ENCODE data around the gene ZNG1A.
"Not testable (repeated sequence)": the region's sequence is repeated elsewhere in the genome, so short reads cannot be mapped to it uniquely, and the experiment has no call there.

The ZNG1A gene

DNA sequence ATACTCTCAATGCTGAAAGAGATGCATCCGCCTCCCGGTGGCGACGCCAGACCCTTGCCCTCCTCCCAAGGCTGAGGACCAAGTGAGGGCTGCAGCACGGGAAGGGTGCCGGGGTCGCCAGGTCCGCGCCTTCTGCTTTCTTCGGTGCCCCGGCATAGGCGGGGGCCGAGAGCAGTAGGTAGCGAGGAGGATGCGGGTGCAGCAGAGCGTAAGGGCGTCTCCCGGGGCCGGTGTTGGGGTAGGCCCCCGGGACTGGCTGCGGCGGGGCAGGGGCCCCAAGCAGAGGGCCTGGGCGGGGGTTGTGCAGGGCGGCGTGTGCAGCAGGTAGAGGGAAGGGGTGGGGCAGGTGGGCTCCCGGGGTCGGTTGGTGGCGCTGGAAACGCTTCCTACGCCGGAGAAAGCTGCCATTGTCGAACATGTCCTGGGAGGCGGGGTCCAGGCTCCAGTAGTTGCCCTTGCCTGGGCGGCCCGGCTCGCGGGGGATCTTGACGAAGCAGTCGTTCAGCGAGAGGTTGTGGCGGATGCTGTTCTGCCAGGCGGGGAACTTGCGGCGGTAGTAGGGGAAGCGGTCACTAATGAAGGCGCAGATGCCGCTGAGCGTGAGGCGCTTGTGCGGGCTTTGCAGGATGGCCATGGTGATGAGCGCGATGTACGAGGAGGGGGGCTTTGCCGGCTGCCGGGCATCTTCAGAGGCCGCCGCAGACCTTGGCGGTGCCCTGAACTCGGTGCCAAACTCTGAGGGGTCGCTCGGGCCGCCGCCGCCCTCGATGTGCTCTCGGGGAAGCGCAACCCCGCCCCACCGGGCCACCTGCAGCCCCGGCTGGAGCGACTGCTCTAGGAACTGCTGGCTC, 61.5 kb downstream of the ZNG1A start:
- H3K9me3 ChIP-seq; H3K4me1 ChIP-seq; H3K4me3 ChIP-seq; in situ Hi-C loops (cut with MboI; ENCODE audit: low sequenced_read_pairs); DNase-seq (ENCODE audit: low spot score in 2 of 2); H3K36me3 ChIP-seq (replicated peaks): not testable (repeated sequence)
- peaks cover 10% of the 10 kb centered on the region for H3K27me3 ChIP-seq (ENCODE audit: low read depth)

- DNase-seq (ENCODE audit: low spot score in 2 of 2); H3K4me3 ChIP-seq; H3K4me1 ChIP-seq; H3K9me3 ChIP-seq; in situ Hi-C loops (cut with MboI; ENCODE audit: low sequenced_read_pairs); H3K36me3 ChIP-seq (replicated peaks): not testable (repeated sequence)
- peaks cover 10% of the 10 kb centered on the region for H3K27me3 ChIP-seq (ENCODE audit: low read depth)
Measured at GRCh38 chr9:116239-117077, 62.4 kb downstream of the ZNG1A start.

DNA sequence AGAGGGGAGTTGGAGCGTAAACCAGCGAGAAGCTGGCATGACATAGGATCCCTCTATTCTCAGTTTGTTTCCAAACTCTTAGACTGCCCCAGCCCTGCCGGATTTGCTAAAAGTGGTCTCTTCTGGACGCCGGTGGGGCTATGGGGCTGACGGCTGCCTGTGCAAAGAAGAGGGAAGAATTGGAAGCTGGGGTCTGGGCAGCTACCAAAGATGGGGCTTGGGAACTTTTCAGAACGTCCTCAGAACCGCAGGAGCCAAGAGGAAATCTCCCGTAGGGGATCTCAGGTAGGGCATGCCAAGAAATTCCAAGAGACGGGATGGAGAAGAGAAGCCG, 63.8 kb downstream of the ZNG1A start:
- H3K36me3 ChIP-seq (replicated peaks); H3K4me1 ChIP-seq; H3K9me3 ChIP-seq; H3K4me3 ChIP-seq; DNase-seq (ENCODE audit: low spot score in 2 of 2); in situ Hi-C loops (cut with MboI; ENCODE audit: low sequenced_read_pairs): not testable (repeated sequence)
- peaks cover 10% of the 10 kb centered on the region for H3K27me3 ChIP-seq (ENCODE audit: low read depth)

GRCh38 chr9:114267-115117, 64.4 kb downstream of the ZNG1A start:
- DNase-seq (ENCODE audit: low spot score in 2 of 2); in situ Hi-C loops (cut with MboI; ENCODE audit: low sequenced_read_pairs); H3K36me3 ChIP-seq (replicated peaks); H3K4me3 ChIP-seq; H3K9me3 ChIP-seq; H3K4me1 ChIP-seq: not testable (repeated sequence)
- H3K27me3 ChIP-seq (ENCODE audit: low read depth), result peaks cover 10% of the 10 kb centered on the region

DNA sequence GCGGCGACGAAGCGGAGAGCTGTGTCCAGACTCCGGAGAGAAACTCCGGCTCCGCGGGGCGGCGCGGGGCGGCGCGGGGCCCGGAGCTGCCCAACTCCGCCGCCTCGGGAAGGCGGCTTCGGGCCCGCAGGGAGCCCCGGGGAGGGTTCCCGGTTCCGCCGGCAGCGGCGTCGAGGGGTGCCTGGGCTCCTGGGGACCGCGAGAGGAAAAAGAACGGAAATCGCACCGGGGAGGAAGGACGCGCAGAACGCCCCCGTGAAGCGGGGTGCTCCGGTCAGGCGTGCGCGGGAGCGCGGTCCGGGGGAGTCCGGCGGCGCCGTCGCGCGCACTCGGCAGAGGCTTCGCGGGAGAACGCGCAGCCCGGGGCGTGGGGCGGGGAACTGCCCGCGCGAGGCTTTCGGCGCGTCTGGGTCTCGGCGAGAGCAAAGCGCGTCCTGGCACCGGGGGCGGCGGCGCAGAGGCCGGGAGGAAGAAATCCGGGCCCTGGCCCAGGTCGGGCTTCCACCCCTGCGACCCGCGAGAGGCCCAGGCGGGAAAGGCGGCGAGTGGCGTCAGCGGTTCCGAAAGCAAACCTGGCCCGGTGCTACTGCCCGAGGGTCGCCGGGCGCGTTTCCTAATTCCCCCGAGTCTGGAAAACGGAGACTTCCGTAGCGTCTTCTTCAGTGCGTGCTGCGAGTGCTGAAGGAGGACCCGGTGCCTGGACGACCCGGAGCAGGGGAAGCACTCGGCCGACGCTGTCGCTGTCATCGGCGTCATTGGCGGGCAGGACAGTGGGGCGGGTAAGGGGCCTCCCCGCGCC, 65.2 kb downstream of the ZNG1A start:
- H3K4me1 ChIP-seq; H3K36me3 ChIP-seq (replicated peaks); H3K9me3 ChIP-seq; in situ Hi-C loops (cut with MboI; ENCODE audit: low sequenced_read_pairs): not testable (repeated sequence)
- Histone ChIP-seq H3K4me3 (peak overlapping the region; percentile 28), H3K27me3 (ENCODE audit: low read depth) (peaks cover 13% of the 10 kb centered on the region)
- DNase-seq (ENCODE audit: low spot score in 2 of 2), result peak; percentile 6 to 65

- Histone ChIP-seq H3K4me3 (peak overlapping the region; percentile 28; the same call in 1 of the 2 replicates), H3K27me3 (ENCODE audit: low read depth) (peaks cover 13% of the 10 kb centered on the region)
- DNase-seq (ENCODE audit: low spot score in 2 of 2); H3K4me1 ChIP-seq; H3K36me3 ChIP-seq (replicated peaks); in situ Hi-C loops (cut with MboI; ENCODE audit: low sequenced_read_pairs); H3K9me3 ChIP-seq: not testable (repeated sequence)
Measured at GRCh38 chr9:112589-113467, 66.0 kb downstream of the ZNG1A start.

DNA sequence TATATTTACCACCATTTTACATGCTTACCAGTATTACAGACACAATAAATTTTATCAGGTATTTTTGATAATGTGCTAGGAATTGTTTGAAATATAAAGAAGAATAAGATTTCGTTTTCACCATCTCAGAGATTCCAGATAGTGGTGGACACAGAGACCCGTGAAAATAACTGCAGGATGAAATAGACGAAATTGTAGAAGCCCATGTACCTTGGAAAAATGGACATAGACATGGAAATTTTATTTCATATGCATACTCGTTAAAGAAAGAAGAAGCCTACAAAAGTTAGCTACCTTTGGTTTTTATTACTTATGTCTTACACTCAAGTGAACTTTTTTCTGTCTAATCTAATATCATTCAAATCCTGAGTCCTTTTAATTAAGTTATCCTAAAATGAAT, 68.2 kb downstream of the ZNG1A start:
- H3K4me3 ChIP-seq; H3K9me3 ChIP-seq; DNase-seq (ENCODE audit: low spot score in 2 of 2); in situ Hi-C loops (cut with MboI; ENCODE audit: low sequenced_read_pairs); H3K36me3 ChIP-seq (replicated peaks); H3K4me1 ChIP-seq: not testable (repeated sequence)
- peaks cover 13% of the 10 kb centered on the region for H3K27me3 ChIP-seq (ENCODE audit: low read depth)

GRCh38 chr9:109540-109939, 69.3 kb downstream of the ZNG1A start:
- peaks cover 13% of the 10 kb centered on the region for H3K27me3 ChIP-seq (ENCODE audit: low read depth)
- in situ Hi-C loops (cut with MboI; ENCODE audit: low sequenced_read_pairs), result not testable (repeated sequence)

DNA sequence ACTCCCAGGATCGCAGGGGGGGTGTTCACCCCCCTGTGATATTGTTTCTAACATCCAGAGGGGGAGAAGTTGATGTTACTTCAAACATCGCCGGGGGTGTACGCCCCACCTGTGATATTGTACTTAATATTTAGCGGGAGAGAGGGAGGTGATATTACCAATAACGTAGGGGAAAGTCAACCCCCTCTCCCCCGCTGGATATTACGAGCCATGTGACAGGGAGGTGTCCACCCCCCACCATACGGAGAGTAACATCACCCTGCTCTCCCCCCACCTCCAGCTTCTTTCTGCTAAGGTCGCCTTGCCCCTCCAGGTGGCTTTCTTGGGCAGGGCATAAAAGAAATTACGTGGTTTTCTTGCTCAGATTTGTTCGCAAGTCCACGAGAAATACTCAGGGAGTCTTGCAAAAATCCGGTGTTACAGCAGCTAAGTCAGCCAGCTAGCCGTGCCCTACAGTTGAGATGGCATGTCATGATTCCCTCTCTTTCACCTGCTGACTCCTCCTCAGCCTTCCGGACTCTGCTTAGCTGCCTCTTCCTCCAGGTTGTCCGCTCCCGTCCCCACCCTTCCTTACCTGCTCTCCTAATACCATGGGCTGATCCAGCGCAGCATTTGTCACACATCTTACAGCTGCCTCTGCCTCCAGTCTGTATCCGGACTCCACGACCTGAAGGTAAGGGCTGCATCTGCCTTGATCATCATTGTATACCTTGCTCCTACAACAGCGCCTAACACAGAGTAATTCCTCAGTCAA, 69.9 kb downstream of the ZNG1A start:
- H3K36me3 ChIP-seq (replicated peaks); H3K9me3 ChIP-seq; in situ Hi-C loops (cut with MboI; ENCODE audit: low sequenced_read_pairs); DNase-seq (ENCODE audit: low spot score in 2 of 2); H3K4me1 ChIP-seq; H3K4me3 ChIP-seq: not testable (repeated sequence)
- H3K27me3 ChIP-seq (ENCODE audit: low read depth), result peaks cover 13% of the 10 kb centered on the region

More at GRCh38 chr9:109540-109939, 69.3 kb downstream of the ZNG1A start:
- not testable (repeated sequence) for H3K9me3 ChIP-seq; H3K4me3 ChIP-seq; H3K36me3 ChIP-seq (replicated peaks); DNase-seq (ENCODE audit: low spot score in 2 of 2); H3K4me1 ChIP-seq

DNA sequence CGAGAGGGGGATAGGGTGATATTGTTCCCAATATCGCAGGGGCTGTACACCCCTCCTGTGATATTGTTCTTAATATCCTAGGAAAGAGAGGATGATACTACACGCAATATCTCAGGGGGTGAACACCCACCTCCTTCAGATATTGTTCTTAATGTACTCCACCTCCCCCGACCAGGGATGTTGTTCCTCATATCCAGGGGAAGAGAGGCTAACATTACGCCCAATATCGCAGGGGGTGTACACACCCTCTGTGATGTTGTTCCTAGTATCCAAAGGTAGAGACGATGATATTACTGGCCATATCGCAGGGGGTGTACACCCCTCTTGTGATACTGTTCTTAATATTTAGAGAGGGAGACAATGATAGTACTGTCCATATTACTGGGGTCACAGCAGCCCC, 72.9 kb downstream of the ZNG1A start:
- H3K9me3 ChIP-seq; H3K4me3 ChIP-seq; DNase-seq (ENCODE audit: low spot score in 2 of 2); H3K36me3 ChIP-seq (replicated peaks); H3K27me3 ChIP-seq (ENCODE audit: low read depth); in situ Hi-C loops (cut with MboI; ENCODE audit: low sequenced_read_pairs); H3K4me1 ChIP-seq: not testable (repeated sequence)

DNA sequence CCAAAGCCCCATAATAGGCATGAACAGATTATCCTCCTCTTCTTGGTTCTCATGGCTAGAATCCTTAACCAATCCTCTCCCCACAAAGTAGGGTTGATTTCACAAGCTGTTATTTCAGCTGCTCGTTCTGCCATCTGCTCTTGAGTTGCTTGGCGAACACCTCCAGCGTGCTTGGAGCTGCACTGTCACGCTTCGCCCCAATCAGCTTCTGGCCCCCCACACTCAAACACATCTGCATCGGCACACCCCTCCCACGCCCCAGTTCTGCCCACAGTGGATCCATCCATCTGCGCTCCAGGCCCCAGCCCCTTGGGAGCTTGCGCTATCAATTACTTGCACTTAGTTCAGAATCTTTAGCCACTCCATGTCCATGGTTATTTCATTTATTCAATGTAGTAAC, 78.4 kb downstream of the ZNG1A start:
- H3K9me3 ChIP-seq; H3K4me1 ChIP-seq; H3K4me3 ChIP-seq; H3K36me3 ChIP-seq (replicated peaks); H3K27me3 ChIP-seq (ENCODE audit: low read depth); in situ Hi-C loops (cut with MboI; ENCODE audit: low sequenced_read_pairs); DNase-seq (ENCODE audit: low spot score in 2 of 2): not testable (repeated sequence)

GRCh38 chr9:99867-100266, 79.0 kb downstream of the ZNG1A start:
- DNase-seq (ENCODE audit: low spot score in 2 of 2); H3K9me3 ChIP-seq; H3K36me3 ChIP-seq (replicated peaks); H3K27me3 ChIP-seq (ENCODE audit: low read depth); H3K4me3 ChIP-seq; H3K4me1 ChIP-seq; in situ Hi-C loops (cut with MboI; ENCODE audit: low sequenced_read_pairs): not testable (repeated sequence)

Data from HAP-1 (cell line).